GM18499 (cell line): Measurements from ENCODE around the gene HK1.

Source experiments
- ATAC-seq: cut with Tn5 transposase; IDR thresholded peaks from one replicate; pipeline ENCODE4 v1.9.1; 2021; ENCODE audit warnings: moderate number of reproducible peaks; ENCODE audit not compliant: insufficient read depth, unreplicated experiment

The HK1 gene

DNA sequence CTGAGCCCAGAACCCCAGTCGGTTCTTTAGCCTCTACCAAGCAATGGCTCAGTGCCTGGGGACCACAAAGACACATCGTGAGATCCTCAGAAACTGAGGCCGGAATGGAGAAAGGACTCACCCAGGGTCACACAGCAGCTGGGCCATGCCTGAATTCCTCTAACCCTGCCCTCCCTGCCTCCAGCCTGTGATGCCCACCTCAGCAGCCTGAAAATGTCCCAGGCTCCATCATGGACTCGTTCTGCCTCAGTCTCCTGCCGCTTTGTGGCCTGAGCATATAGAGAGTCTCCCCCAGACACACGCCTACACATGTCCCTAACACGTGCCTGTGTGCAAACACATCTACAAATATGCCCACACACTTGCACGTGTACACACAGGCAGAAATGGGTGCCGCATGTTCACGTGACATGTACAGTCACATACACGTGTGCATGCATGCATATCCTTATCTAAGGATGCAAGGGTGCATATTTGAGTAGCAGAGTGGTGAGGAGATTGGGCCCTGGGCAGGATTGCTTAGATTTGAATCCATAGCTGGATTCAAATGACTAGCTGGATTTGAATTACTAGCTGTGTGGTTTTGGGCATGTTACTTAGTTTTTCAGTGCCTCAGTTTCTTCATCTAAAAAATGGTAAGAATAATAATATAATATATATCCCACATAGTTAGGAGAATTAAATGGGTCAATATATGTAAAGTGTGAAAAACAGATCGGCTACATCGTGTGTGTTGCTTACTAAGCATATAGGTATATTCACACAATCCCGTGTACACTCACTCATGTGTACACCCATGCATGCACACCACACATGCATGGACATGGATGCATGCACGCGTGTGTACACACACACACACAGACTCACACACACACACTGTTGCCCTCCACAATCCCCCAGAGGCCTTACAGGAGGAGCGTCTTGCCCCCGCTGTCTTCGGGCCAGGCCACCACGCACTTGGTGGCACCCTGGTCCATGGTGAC lies 136.0 kb downstream of the HK1 start:
- ATAC-seq = no peak

DNA sequence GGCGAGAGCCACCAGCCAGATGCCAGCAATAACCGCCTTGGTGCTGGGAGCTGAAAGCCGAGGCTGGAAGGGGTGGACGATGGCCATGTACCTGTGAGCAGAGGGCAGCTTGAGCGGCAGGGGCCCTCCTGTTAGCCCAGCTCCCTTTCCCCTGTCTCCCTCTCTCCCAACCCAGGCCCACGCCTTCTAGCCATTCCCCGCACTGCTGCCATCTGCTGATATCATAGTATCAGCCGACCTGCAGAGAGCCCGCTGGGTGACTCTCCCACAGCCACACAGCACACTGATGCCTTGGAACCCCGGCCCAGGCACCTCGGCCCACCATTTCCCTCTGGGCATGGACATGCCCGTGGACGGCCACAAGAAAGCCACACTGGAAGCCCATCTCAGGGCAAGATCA lies 136.8 kb downstream of the HK1 start:
- no peak for ATAC-seq

DNA sequence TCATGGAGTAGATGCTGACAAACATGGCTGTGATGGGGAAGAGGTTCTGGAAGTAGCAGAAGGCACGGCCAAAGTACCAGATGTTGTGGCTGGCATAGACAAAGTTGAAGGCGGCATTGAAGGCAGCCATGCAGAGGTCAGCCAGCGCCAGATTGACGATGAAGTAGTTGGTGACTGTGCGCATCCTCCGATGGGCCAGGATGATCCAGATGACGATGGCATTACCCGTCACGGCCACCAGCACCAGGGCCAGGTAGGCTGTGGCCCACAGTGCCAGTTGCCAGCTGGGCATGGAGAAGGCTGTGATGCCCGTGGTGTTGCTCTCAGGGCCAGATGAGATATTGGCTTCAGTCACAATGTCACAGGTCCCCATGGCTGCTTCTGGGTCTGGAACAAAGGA lies 137.7 kb downstream of the HK1 start:
- no peak for ATAC-seq

DNA sequence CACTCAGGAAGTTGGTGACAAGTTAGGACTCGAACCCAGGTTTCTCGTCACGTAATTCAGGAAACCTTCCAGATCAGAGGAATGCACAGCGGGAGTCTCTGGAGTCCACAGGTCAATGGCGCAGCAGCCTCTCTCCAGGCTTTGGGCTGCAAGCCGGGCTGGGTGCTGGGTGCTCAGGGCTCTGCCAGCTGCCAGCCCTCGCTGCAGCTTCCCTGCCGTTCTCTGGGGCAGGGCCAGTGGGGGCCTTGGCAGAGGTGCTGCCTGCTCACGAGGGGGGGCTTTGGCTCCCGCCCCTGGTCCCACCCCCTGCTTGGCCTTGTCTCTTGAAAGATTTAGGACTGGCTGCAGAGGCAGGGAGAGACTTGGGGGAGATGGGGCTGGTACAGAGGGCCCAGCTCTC lies 138.4 kb downstream of the HK1 start, which contains the start of gene TACR2:
TACR2 (minus strand) TSS at position 224 of the 400 bp plus-strand sequence. CDS start 595 bp downstream, outside the sequence.
- no peak for ATAC-seq

DNA sequence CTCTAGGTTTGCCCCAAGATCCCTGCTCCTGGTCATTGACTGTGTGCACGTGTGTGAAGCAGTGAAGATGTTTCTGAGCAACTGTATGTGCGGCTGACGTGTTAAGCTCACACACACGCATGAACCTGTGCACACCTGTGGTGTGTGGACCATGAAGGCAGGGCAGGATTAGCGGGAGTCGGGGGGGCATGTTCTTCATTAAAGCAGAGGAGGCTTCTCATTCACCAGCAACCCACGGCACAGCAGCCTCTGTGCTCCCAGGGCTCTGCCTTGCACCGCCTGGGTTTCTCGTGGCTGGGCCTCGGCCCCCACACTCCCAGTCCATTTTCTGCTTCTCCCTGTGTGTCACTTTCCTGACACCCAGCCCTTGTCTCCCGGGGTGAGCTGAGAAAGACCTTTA lies 139.2 kb downstream of the HK1 start:
- no peak for ATAC-seq

DNA sequence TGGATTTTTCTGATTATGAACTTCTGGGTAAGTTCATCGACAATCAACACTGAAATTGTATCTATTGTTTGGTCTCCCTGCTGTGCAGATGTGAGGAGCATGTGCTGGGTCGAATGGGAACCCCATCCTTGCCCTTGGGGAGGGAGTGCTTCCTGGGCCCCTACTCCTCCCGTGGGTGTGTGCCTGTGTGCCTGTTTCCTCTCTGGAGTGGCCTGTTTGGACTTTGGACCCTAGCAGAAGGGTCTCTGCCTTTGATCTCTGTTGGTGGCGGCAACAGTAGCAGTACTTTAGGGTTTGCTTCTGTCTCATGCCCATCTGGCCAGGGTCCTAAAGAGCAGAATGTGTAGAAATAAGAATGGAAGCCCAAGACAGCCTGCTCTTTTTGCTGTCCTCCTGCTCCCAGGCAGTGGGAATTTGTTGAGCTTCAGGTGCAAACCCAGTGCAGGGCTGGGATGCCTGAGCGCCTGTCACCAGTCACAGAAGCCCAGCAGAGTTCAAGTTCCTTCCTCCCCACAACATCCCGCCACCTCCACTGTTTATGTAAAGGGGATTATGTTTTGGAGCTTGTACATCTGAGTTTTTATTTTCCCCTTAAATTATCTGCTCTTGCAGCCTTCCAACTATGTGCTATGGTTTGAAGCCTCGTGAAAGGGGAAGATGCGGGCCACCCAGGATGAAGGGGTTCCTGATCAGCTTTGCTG lies 139.9 kb downstream of the HK1 start:
- ATAC-seq = no peak

DNA sequence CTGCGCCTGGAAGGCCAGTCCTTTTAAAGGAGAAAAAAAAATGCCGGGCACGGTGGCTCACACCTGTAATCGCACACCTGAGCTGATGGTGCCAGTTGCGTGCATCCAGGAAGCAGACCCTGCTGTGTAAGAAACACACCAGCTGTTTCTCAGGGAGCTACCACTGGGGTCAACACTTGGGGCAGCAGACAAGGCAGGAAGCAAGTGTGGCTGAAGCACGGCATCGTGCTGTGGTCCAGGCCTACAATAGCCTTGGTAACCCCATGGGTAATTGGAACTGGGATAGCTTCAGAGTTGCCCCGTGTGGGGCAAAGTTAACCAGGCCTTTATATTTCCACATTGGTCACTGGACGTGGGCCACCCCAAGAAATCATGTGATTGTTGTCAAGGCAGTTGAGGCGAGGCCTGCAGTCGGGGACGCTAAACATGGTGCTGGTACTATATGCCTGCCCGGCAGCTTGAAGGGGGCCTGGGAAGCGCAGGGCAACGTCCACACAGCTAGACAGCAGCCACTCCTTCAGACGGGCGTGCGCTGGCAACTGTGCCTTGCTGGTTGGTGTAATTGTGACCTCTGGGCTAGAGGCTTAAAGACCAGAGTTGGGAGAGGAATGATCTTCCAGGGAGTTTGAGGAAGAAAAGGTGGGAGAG lies 140.9 kb downstream of the HK1 start:
- ATAC-seq = no peak

DNA sequence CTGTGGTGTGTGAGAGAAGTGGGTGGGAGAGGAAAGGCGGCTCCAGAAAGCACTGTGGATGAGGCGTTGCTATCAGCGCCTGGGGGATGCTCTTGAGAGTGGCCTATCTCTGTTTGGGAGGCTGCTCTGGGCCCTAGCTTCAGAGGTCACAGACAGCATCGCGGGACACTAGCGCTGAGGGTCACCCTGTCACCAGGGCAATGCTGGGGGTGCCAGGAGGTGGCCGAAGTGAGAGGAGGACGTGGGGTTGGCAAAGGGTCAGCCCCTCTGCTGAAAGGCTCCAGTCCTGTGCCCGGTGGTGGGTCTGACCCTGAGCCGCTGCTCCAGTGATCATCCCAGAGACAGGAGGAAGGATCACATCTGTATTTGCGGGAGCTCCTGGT lies 141.4 kb downstream of the HK1 start:
- ATAC-seq = no peak

DNA sequence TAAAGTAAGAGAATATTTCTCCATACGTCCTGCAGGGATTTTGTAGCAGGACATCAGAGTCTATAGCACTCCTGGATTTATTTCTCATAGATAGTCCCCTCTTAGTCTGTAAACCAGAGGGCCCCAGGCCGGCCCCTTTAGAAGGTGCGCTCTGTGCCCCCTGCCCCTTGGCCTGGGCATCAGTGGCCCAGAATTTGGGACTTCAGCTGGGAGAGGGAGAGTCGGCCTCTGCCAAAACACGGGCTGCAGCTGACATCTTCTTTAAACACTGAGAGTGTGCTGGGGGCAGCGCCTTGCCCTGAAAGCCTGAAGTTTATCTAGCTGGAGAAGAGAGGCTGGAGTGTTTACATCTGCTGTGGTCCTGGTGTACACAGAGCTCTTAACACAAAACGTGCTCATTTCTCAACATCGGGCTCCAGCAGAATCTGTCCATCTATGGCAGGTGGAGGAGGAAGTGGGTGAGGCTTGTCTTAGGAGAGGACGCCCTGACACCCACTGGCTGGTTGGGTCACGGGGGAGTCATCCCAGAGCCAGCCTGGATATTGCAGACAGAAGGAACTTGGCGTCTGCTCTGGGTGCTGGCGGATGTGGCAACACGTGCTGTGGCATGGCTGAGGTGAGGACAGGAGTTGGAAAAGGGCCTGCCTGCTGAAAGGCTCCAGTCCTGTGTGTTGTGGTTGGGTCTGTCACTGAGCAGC lies 143.5 kb downstream of the HK1 start:
- ATAC-seq = no peak

DNA sequence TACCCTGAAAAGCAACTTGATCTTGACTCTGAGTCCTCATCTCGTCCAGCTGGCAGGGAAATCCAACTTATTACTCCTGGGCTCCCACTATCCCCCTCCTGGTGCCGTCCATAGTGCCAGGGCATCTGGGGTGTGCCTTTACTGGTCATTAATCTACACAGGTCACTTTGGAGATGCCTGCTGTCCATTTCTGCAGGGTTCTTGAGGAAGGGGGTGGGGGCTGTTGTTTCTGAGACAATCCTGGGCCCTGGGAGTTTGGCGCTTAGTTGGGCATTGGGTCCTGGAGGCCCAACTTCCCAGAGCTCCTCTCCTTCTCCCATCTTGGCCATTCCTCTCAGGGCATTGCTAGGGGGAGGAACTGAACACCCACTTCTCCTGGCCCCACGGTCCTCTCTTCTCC lies 144.4 kb downstream of the HK1 start:
- no peak for ATAC-seq

DNA sequence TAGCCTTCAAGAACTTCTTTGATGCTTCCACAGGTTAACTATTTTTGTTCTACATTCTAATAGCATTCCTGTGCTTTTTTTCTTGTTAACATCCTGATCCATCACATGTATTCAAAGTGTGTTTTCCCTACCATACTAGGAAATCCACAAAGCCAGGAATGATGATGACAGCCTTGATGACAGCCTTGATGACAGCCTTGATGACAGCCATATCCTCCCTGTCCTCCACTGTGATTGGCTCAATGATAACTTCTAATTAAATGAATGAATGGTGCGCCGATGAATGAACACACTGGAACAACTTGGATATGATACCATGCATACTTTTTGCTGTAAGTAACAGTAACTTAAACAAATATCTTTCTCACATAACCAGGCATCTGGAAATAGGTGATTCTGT lies 146.7 kb downstream of the HK1 start:
- ATAC-seq = no peak

DNA sequence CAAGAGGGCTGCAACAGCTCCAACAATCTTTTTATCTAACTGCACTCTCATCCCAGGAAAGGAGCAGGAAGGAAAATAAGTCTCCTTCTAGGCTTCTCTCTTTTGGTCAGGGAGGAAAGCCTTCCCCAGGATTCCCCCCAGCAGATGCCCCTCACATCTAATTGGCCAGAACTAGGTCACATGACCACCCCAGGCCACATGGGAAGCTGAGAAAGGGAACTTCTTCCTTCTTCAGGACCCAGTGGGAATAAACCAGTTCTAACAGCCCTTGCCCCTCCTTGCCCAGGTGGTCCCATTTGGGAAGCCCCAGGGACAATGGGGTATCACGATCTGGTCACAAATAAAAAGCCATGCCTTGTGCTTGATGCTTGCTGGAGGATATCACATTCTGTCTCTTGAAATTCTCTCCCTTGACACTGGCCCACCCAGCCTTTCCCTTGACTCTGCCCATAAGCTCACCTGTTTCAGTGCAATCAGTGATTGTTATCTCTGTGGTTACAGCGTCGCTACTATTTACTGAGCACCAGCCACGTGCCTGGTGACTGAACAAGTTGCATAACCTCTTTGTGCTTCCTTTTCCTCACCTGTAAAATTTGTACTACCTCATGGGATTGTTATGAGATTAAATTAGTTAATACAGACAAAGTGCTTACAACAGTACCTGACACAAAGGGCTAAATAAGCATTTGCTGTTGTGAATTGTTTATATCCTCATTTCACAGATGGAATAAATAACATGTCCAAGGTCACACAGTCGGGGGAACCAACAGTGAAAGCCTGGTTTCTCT lies 147.4 kb downstream of the HK1 start:
- no peak for ATAC-seq

DNA sequence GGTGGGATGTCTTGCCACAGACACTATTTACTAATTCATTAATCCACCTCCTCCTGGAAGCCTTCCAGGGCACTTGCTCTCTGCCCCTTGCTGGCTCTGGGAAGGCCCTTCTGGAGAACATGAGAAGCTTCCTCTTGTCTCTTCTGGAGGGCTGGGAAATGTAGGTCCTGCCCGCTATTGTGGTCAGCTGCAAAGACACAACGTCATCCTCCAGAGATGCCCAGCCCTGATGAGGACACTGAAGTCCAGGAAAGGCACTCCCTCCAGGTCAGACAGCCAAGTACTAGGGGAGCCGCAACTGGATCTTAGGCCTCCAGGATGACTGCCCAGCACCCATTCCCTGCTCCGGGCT lies 148.1 kb downstream of the HK1 start:
- no peak for ATAC-seq

DNA sequence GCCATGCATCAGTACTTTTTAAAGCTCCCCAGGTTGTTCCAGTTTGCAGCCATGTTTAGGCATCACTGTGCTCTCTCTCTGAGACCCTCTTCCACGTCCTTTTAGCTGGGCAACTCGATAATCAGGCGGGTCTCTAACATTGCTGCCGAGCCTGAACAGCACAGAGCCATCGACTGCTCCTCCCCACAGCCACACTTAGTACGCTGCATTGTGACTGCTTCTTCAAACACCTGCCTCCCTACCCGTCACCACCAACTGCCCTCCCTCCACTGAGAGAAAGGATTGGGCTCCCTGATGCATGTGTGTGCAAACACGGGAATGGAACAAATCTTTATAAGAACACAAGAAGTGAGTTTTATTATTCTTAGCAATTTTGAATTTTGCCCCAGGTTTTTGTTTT lies 149.9 kb downstream of the HK1 start:
- no peak for ATAC-seq

DNA sequence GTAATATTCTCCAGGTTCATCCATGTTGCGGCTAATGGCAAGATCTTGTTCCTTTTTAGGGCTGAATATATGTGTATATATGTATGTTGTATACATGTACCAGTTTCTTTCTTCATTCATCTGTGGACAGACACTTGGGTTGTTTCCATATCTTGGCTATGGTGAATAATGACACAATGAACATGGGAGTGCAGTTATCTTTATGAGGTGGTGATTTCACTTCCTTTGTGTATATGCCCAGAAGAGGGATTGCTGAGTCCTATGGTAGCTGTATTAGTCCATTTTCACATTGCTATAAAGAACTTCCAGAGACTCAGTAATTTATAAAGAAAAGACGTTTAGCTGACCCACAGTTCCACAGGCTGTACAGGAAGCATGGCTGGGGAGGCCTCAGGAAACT lies 155.9 kb downstream of the HK1 start:
- no peak for ATAC-seq

DNA sequence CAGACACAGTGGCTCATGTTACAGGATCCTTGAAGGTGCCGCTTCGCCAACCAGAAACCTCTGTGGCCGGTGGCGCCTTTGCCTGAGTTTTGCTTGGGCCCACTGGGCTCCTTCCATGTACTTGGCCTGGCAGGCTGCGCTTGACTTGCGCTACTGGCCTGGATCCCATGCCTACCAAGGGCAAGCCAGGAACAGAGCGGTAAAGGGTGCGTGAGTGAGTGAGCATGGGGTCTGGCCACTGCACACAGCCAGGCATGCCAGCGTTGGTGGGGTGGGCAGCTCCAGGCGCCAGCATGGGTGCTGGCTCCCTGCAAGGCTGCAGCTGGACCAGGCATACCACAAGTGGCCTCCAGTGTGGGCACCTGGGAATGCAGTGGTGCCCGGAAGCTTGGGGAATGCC lies 156.6 kb downstream of the HK1 start:
- no peak for ATAC-seq

DNA sequence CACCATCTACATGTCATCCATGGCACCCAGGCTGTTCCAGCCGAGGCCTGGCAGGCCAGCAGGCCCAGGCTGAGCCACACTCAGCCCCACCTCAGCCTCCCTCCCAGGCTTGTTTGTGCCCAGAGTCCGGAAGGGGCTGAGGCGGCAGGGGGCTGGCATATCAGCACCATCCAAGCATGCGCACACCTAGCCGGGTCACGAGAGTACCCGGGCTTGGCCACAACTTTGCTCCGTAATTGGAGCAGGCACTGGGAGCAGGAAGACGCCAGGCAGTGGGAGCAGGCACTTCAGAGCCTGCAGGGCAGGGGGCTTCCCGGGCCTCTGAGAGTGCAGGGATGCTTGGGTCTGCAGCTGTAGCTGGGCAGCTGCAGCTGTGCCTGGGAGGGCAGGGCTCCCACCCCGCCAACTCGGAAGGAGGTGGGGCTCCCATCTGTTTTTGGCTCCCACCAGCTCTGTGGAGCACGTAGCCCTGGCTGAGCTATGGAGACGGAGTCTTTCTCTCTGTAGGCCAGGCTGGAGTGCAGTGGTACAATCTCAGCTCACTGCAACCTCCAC lies 157.7 kb downstream of the HK1 start:
- ATAC-seq = no peak

DNA sequence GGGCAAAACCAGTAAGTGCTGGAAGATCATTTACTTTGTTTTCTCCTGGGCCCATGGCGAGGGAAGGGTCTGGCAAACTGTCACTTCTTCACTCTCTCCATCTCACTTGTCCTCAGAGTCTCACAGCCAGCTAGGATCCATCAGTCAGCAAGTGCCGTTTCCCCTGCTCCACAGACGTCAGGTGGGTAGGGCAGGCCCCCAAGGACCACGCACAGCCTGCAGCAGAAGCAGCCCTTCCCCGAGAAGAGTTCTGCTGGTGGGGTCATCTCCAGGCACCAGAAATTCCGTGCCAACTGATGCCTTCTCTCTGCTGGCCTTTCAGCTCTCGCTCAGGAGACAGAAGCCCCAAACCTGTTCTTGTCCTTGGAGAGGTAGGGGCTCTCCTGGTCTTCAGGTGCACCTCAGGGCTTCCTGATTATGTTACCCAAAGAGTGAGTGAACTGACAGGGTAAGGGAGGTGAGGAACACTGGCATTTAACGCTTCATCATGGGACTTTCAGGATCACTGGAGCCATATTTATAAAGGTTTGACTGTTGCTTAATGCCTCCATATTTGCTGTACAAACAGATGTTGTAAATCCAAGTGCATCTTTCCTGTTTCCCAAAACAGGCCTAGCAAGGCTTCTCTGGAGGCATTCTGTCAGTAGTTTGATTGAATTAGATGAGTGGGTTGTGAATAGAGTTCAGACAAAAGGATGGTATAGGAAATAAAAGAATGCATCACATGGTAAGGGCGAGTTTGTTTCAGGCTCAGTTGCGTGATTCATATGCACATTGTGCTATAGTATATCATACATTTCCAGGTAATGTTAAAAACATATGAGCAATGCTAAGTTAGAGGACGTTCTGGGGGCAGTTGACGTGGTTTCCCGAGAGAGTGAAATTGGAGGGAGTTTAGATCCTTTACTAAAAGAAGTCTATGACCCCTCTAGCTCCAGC lies 159.3 kb downstream of the HK1 start:
- ATAC-seq = no peak
